Kidney (tissue), 14 donors: ENCODE measurements around the gene PTAFR. TPM values are rescaled to one million over a fixed set of nuclear protein-coding genes. Genes with fewer than 3 reads are reported as not detected.
"Not testable (repeated sequence)": the region's sequence is repeated elsewhere in the genome, so short reads cannot be mapped to it uniquely, and the experiment has no call there.

Experiments used
- DNase-seq, 5 donors: peaks; one replicate each; pipeline ENCODE4 v3.0.0-alpha.2; 2013 to 2020
- FAIRE-seq: peaks from 2 replicates; lab custom pipeline; 2012; peaks lifted over from hg19 to GRCh38; lab: Jason Lieb, UNC
- H3K27ac ChIP-seq, 2 donors: one replicate each; pipeline ENCODE4 v1.7.0; 2013; ENCODE audit warnings: low read depth in 2 of 2, low read length in 2 of 2, inconsistent platforms in 1 of 2
- H3K27me3 ChIP-seq: one replicate; pipeline ENCODE4 v1.7.1; 2013; ENCODE audit warnings: low read length, inconsistent platforms; ENCODE audit not compliant: control insufficient read depth, insufficient read depth
- H3K36me3 ChIP-seq, 3 donors: one replicate each; pipeline versions ENCODE4 v1.7.0 to v1.7.1; 2013; ENCODE audit warnings: low read length in 3 of 3, control low read depth in 1 of 3, inconsistent platforms in 1 of 3; ENCODE audit not compliant: insufficient read depth in 3 of 3, control insufficient read depth in 2 of 3
- H3K4me1 ChIP-seq, 3 donors: one replicate each; pipeline versions ENCODE4 v1.7.0 to v1.7.1; 2013; ENCODE audit warnings: low read length in 3 of 3, inconsistent platforms in 1 of 3, low read depth in 1 of 3; ENCODE audit not compliant: control insufficient read depth in 2 of 3, insufficient read depth in 2 of 3
- H3K4me3 ChIP-seq, 3 donors: one replicate each; pipeline versions ENCODE4 v1.7.0 to v1.8.1; 2013; ENCODE audit warnings: low read length in 3 of 3, control low read depth in 1 of 3, inconsistent platforms in 1 of 3
- H3K9ac ChIP-seq, 3 donors: one replicate each; pipeline versions ENCODE4 v1.7.0 to v1.7.1; 2013; ENCODE audit warnings: low read length in 3 of 3, control low read depth in 1 of 3, inconsistent platforms in 1 of 3
- H3K9me3 ChIP-seq, 3 donors: one replicate each; pipeline versions ENCODE4 v1.7.0 to v1.7.1; 2013; ENCODE audit warnings: low read length in 3 of 3, control low read depth in 1 of 3, inconsistent platforms in 1 of 3; ENCODE audit not compliant: control insufficient read depth in 2 of 3, insufficient read depth in 1 of 3
- CTCF ChIP-seq: IDR thresholded peaks from 3 replicates; pipeline ENCODE4 v1.5.1; 2012; ENCODE audit warnings: mild to moderate bottlenecking, moderate library complexity, borderline replicate concordance; ENCODE audit not compliant: insufficient read depth; ENCODE audit errors: extremely low read depth
- intact Hi-C: fragments of 100-400 bp; cut with DNase I; formaldehyde crosslinking; loops from one replicate; pipeline ENCODE4 v1.11.1; 2022
- polyA plus RNA-seq: library from polyadenylated mRNA; stranded (reverse); fragments of 350-450 nt; fragmentation: Illumina TruSeq; extraction: RNeasy Lipid Tissue Mini Kit (QIAGEN cat#74804); gene quantifications from one replicate; pipeline ENCODE4 v1.2.3, GENCODE V29; 2014; ENCODE audit warnings: low read depth, low replicate concordance; ENCODE audit not compliant: insufficient read depth
- total RNA-seq: library from RNA; stranded (reverse); fragmentation: NEBNext Ultra II Directional; extraction: Animal tissue kit (Norgen Biotek cat#: 25700); gene quantifications from one replicate; pipeline ENCODE4 v1.2.1, GENCODE V29; 2021
- donor health status: control.
- donor health status: control.
- donor health status: control.
- donor health status: control.
- donor health status: control.
- donor health status: DM: yes; HTN: yes; CAD: no.
- donor health status: Normal renal cell carcinoma (clear cell type).

The PTAFR gene
- total and polyA plus RNA-seq, 2 donors from 2014 or later: 2.4 to 16.4 TPM

GRCh38 chr1:28143496-28144202 lies 32.8 kb downstream of the PTAFR start:
- no peaks in the 10 kb centered on the region for H3K36me3 ChIP-seq
- H3K4me1 ChIP-seq: no peaks in the 10 kb centered on the region
- intact Hi-C loops: no loop called here
- FAIRE-seq (no peak), DNase-seq (no peak)
- no peaks in the 10 kb centered on the region for H3K9me3 ChIP-seq
- no peak for TF ChIP-seq CTCF
- no peak overlapping the region for H3K9ac ChIP-seq
- no peaks in the 10 kb centered on the region for H3K27me3 ChIP-seq
- no peak overlapping the region for H3K27ac ChIP-seq
- H3K4me3 ChIP-seq: no peak overlapping the region

- no peak overlapping the region for H3K4me3 ChIP-seq
- H3K27me3 ChIP-seq: no peaks in the 10 kb centered on the region
- H3K9me3 ChIP-seq: no peaks in the 10 kb centered on the region
- FAIRE-seq (no peak), DNase-seq (no peak)
- no peak overlapping the region for H3K9ac ChIP-seq
- intact Hi-C loops: no loop called here
- no peaks in the 10 kb centered on the region for H3K4me1 ChIP-seq
- no peak overlapping the region for H3K27ac ChIP-seq
- H3K36me3 ChIP-seq: no peaks in the 10 kb centered on the region
- no peak for TF ChIP-seq CTCF
These were observed 34.8 kb downstream of the PTAFR start for GRCh38 chr1:28141685-28142084.

- H3K9me3 ChIP-seq, H3K36me3 ChIP-seq, intact Hi-C loops, DNase-seq, H3K9ac ChIP-seq, H3K4me1 ChIP-seq, FAIRE-seq, H3K27ac ChIP-seq, H3K4me3 ChIP-seq, H3K27me3 ChIP-seq: not testable (repeated sequence)
These were observed 36.6 kb downstream of the PTAFR start for GRCh38 chr1:28139866-28140265.

GRCh38 chr1:28139025-28139712 lies 37.3 kb downstream of the PTAFR start:
- Histone ChIP-seq H3K4me3 (no peak overlapping the region), H3K27ac (no peak overlapping the region), H3K9me3 (no peaks in the 10 kb centered on the region), H3K9ac (no peak overlapping the region), H3K4me1 (peaks cover 0 to 2% (median 0%) of the 10 kb centered on the region in 3 donors), H3K36me3 (no peaks in the 10 kb centered on the region), H3K27me3 (no peaks in the 10 kb centered on the region)
- DNase-seq (no peak), FAIRE-seq (no peak)
- TF ChIP-seq CTCF: no peak
- intact Hi-C loops: no loop called here
